HG02884 (cell line): ENCODE results near the gene TPH1.

Experiments
- ATAC-seq: cut with Tn5 transposase; IDR thresholded peaks from one replicate; pipeline ENCODE4 v1.9.1; 2021; ENCODE audit warnings: mild to moderate bottlenecking, moderate library complexity; ENCODE audit not compliant: unreplicated experiment

TPH1 gene

GRCh38 chr11:18046116-18046777 is at the start of gene TPH1:
Gene TPH1, minus strand, starts transcription at chr11:18046269. Its CDS starts 5,507 bp downstream, at chr11:18040762.
- ATAC-seq: no peak

- ATAC-seq: no peak
Measured at GRCh38 chr11:18093959-18094358, 47.9 kb upstream of the TPH1 start.

- no peak for ATAC-seq
Measured at GRCh38 chr11:18091731-18092130, 45.7 kb upstream of the TPH1 start.

GRCh38 chr11:18088966-18089365 is 42.9 kb upstream of the TPH1 start:
- no peak for ATAC-seq

GRCh38 chr11:18088366-18088765 is 42.3 kb upstream of the TPH1 start:
- ATAC-seq: no peak

GRCh38 chr11:18081551-18081950 is 35.5 kb upstream of the TPH1 start:
- no peak for ATAC-seq

- no peak for ATAC-seq
Measured at GRCh38 chr11:18080451-18080850, 34.4 kb upstream of the TPH1 start.

GRCh38 chr11:18078909-18079308 is 32.8 kb upstream of the TPH1 start:
- ATAC-seq: no peak

GRCh38 chr11:18075444-18075843 is 29.4 kb upstream of the TPH1 start:
- no peak for ATAC-seq

- ATAC-seq: no peak
Measured at GRCh38 chr11:18071098-18071705, 25.1 kb upstream of the TPH1 start.

GRCh38 chr11:18067372-18067771 is 21.3 kb upstream of the TPH1 start:
- no peak for ATAC-seq

GRCh38 chr11:18066626-18067025 is 20.6 kb upstream of the TPH1 start:
- ATAC-seq: no peak

- ATAC-seq: no peak
Measured at GRCh38 chr11:18065572-18065971, 19.5 kb upstream of the TPH1 start.

- no peak for ATAC-seq
Measured at GRCh38 chr11:18064450-18065054, 18.5 kb upstream of the TPH1 start.

GRCh38 chr11:18063862-18064434 is 17.9 kb upstream of the TPH1 start:
- no peak for ATAC-seq

- no peak for ATAC-seq
Measured at GRCh38 chr11:18063125-18063524, 17.1 kb upstream of the TPH1 start.

- no peak for ATAC-seq
Measured at GRCh38 chr11:18061351-18061750, 15.3 kb upstream of the TPH1 start.

GRCh38 chr11:18056561-18057181 is 10.6 kb upstream of the TPH1 start:
- ATAC-seq: no peak

GRCh38 chr11:18054511-18055103 is 8.5 kb upstream of the TPH1 start:
- ATAC-seq: no peak

GRCh38 chr11:18050848-18051247 is 4.8 kb upstream of the TPH1 start:
- ATAC-seq: no peak

GRCh38 chr11:18036456-18036855 is 9.6 kb downstream of the TPH1 start:
- ATAC-seq: no peak
